Activated T-cell treated with anti-CD3 and anti-CD28 coated beads, Interleukin-2, amount 50 U/mL, for 24 hours (primary cell): Measurements from ENCODE around the gene CNOT4.
"Not testable (repeated sequence)": the region's sequence is repeated elsewhere in the genome, so short reads cannot be mapped to it uniquely, and the experiment has no call there.

ENCODE experiments used
- DNase-seq: peaks from one replicate; pipeline ENCODE4 v3.0.0-alpha.2; 2020
- H3K27ac Mint-ChIP-seq: 2 replicates; pipeline ENCODE4 v1.8.0; 2020; ENCODE audit warnings: mild to moderate bottlenecking, mixed read lengths
- H3K27me3 Mint-ChIP-seq: 2 replicates; pipeline ENCODE4 v1.8.0; 2020; ENCODE audit warnings: mixed read lengths
- H3K36me3 Mint-ChIP-seq: 2 replicates; pipeline ENCODE4 v1.8.0; 2020; ENCODE audit warnings: low read depth, mixed read lengths
- H3K4me1 Mint-ChIP-seq: 2 replicates; pipeline ENCODE4 v1.8.0; 2020; ENCODE audit warnings: low read depth, mixed read lengths
- H3K4me3 Mint-ChIP-seq: 2 replicates; pipeline ENCODE4 v1.8.0; 2020; ENCODE audit warnings: mild to moderate bottlenecking, moderate library complexity, mixed read lengths
- H3K9me3 Mint-ChIP-seq: 2 replicates; pipeline ENCODE4 v1.8.0; 2020; ENCODE audit warnings: mixed read lengths

CNOT4 gene

GRCh38 chr7:135364206-135364605 lies 145.7 kb downstream of the CNOT4 start:
- DNase-seq: no peak
- H3K4me3 Mint-ChIP-seq: no peak overlapping the region
- peaks cover 10% of the 10 kb centered on the region for H3K4me1 Mint-ChIP-seq
- H3K9me3 Mint-ChIP-seq: no peaks in the 10 kb centered on the region
- H3K36me3 Mint-ChIP-seq: peaks cover 37% of the 10 kb centered on the region
- no peaks in the 10 kb centered on the region for H3K27me3 Mint-ChIP-seq
- no peak overlapping the region for H3K27ac Mint-ChIP-seq

GRCh38 chr7:135362871-135363270 lies 147.0 kb downstream of the CNOT4 start:
- Mint-ChIP-seq H3K4me3 (no peak overlapping the region), H3K27ac (no peak overlapping the region), H3K36me3 (peaks cover 35% of the 10 kb centered on the region), H3K4me1 (peaks cover 1% of the 10 kb centered on the region), H3K27me3 (no peaks in the 10 kb centered on the region), H3K9me3 (no peaks in the 10 kb centered on the region)
- no peak for DNase-seq

- no peak overlapping the region for H3K27ac Mint-ChIP-seq
- no peak overlapping the region for H3K4me3 Mint-ChIP-seq
- DNase-seq: no peak
- H3K36me3 Mint-ChIP-seq: peaks cover 35% of the 10 kb centered on the region
- peaks cover 3% of the 10 kb centered on the region for H3K4me1 Mint-ChIP-seq
- no peaks in the 10 kb centered on the region for H3K9me3 Mint-ChIP-seq
- no peaks in the 10 kb centered on the region for H3K27me3 Mint-ChIP-seq
Measured at GRCh38 chr7:135361788-135362187, 148.1 kb downstream of the CNOT4 start.

DNA sequence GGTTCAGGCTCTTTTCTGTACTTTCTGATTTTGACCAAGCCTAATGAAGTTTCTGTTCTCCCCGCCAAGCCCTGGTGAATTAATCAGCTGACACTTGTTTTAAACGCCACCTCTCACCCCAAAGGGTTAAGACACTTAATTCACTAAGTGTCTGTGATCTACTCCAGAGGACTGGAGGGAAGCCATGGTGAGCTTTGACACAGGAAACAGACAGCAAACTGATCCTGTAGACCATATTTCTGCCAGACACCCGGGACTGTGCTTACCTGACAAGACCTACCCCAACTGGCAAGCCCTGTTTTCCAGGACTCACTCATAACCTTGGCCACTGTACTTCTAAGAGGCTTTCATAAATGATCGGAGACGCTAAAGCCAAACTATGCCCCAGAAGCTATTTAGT lies 150.3 kb downstream of the CNOT4 start:
- H3K27ac Mint-ChIP-seq: no peak overlapping the region
- H3K4me3 Mint-ChIP-seq: no peak overlapping the region

GRCh38 chr7:135355377-135356048 lies 154.4 kb downstream of the CNOT4 start:
- no peak for DNase-seq
- no peaks in the 10 kb centered on the region for H3K27me3 Mint-ChIP-seq
- H3K9me3 Mint-ChIP-seq: no peaks in the 10 kb centered on the region
- H3K36me3 Mint-ChIP-seq: no peaks in the 10 kb centered on the region
- peaks cover 3% of the 10 kb centered on the region for H3K4me1 Mint-ChIP-seq
- H3K4me3 Mint-ChIP-seq: no peak overlapping the region
- H3K27ac Mint-ChIP-seq: no peak overlapping the region

More for the DNA sequence above, 150.3 kb downstream of the CNOT4 start:
- Mint-ChIP-seq H3K36me3 (peaks cover 33% of the 10 kb centered on the region), H3K9me3 (no peaks in the 10 kb centered on the region), H3K4me1 (peaks cover 3% of the 10 kb centered on the region), H3K27me3 (no peaks in the 10 kb centered on the region)
- no peak for DNase-seq

GRCh38 chr7:135353832-135354231 lies 156.1 kb downstream of the CNOT4 start:
- Mint-ChIP-seq H3K27me3 (no peaks in the 10 kb centered on the region), H3K4me3 (no peak overlapping the region), H3K36me3 (no peaks in the 10 kb centered on the region), H3K27ac (no peak overlapping the region), H3K9me3 (no peaks in the 10 kb centered on the region), H3K4me1 (peaks cover 3% of the 10 kb centered on the region)
- no peak for DNase-seq

DNA sequence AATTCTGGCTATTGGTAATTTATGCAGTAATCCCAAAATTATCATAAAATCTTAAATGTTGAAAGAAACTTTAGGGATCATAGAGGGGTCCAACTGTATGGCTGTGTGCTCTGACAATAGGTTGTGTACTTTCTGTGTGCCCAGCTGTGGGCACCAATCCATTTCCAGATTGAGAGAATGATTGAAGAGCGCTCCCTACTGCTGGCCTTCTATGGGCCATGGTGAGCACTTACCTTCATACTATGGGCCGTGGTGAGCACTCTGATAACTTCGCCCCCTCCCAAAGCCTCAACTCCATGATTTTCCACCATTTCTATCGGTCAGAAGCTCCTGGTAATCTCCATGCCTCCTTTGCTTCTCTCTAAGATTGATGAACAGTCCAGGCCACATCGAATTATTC lies 157.6 kb downstream of the CNOT4 start:
- no peak for DNase-seq
- no peak overlapping the region for H3K4me3 Mint-ChIP-seq
- peaks cover 3% of the 10 kb centered on the region for H3K4me1 Mint-ChIP-seq
- H3K9me3 Mint-ChIP-seq: no peaks in the 10 kb centered on the region
- no peaks in the 10 kb centered on the region for H3K27me3 Mint-ChIP-seq
- H3K27ac Mint-ChIP-seq: no peak overlapping the region
- H3K36me3 Mint-ChIP-seq: no peaks in the 10 kb centered on the region

DNA sequence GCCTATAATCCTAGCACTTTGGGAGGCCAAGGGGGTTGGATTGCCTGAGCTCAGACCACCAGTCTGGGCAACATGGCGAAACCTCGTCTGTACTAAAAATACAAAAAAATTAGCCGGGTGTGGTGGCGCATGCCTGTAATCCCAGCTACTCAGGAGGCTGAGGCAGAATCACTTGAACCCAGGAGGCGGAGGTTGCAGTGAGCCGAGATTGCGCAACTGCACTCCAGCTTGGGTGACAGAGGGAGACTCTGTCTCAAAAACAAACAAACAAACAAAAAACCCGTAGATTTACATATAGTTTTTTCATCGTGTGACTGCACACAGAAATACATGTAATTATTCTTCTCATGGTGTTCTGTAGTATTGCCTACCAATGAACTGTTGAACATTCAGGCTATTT lies 158.8 kb downstream of the CNOT4 start:
- not testable (repeated sequence) for H3K4me1 Mint-ChIP-seq, H3K36me3 Mint-ChIP-seq, H3K9me3 Mint-ChIP-seq, H3K27ac Mint-ChIP-seq, H3K4me3 Mint-ChIP-seq, H3K27me3 Mint-ChIP-seq, DNase-seq

GRCh38 chr7:135349746-135350145 lies 160.2 kb downstream of the CNOT4 start:
- Mint-ChIP-seq H3K27ac (no peak overlapping the region), H3K36me3 (no peaks in the 10 kb centered on the region), H3K27me3 (no peaks in the 10 kb centered on the region), H3K9me3 (no peaks in the 10 kb centered on the region), H3K4me3 (no peak overlapping the region), H3K4me1 (no peaks in the 10 kb centered on the region)
- DNase-seq: no peak

GRCh38 chr7:135348493-135348892 lies 161.4 kb downstream of the CNOT4 start:
- Mint-ChIP-seq H3K4me1 (no peaks in the 10 kb centered on the region), H3K27me3 (no peaks in the 10 kb centered on the region), H3K4me3 (no peak overlapping the region), H3K36me3 (no peaks in the 10 kb centered on the region), H3K27ac (no peak overlapping the region), H3K9me3 (no peaks in the 10 kb centered on the region)
- no peak for DNase-seq

DNA sequence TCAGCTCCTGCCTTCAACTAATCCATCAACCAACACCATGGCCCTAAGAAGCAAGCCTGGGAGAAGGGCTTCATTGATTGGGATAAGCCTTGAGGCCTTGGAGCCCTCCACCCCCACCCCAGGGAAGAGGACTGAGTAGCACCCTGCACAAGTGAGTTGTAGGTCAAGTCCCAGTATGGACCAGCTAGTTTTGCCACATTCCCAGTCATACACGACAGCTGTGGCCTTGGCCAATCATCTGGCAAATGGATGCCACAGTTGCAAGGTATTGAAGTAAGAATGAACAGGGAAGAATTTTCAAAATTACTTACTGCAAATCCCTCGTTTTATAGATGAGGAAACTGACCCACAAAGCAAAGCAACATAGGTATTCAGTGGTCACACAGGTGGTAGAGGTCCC lies 166.5 kb downstream of the CNOT4 start:
- Mint-ChIP-seq H3K4me1 (no peaks in the 10 kb centered on the region), H3K4me3 (no peak overlapping the region), H3K27ac (no peak overlapping the region), H3K9me3 (no peaks in the 10 kb centered on the region), H3K36me3 (no peaks in the 10 kb centered on the region), H3K27me3 (no peaks in the 10 kb centered on the region)
- no peak for DNase-seq

GRCh38 chr7:135342887-135343286 lies 167.0 kb downstream of the CNOT4 start:
- H3K27me3 Mint-ChIP-seq: no peaks in the 10 kb centered on the region
- H3K36me3 Mint-ChIP-seq: no peaks in the 10 kb centered on the region
- H3K27ac Mint-ChIP-seq: no peak overlapping the region
- H3K4me1 Mint-ChIP-seq: no peaks in the 10 kb centered on the region
- H3K9me3 Mint-ChIP-seq: no peaks in the 10 kb centered on the region
- no peak for DNase-seq
- H3K4me3 Mint-ChIP-seq: no peak overlapping the region

GRCh38 chr7:135341049-135341448 lies 168.9 kb downstream of the CNOT4 start:
- DNase-seq: no peak
- Mint-ChIP-seq H3K36me3 (no peaks in the 10 kb centered on the region), H3K4me1 (no peaks in the 10 kb centered on the region), H3K4me3 (no peak overlapping the region), H3K9me3 (no peaks in the 10 kb centered on the region), H3K27me3 (no peaks in the 10 kb centered on the region), H3K27ac (no peak overlapping the region)

DNA sequence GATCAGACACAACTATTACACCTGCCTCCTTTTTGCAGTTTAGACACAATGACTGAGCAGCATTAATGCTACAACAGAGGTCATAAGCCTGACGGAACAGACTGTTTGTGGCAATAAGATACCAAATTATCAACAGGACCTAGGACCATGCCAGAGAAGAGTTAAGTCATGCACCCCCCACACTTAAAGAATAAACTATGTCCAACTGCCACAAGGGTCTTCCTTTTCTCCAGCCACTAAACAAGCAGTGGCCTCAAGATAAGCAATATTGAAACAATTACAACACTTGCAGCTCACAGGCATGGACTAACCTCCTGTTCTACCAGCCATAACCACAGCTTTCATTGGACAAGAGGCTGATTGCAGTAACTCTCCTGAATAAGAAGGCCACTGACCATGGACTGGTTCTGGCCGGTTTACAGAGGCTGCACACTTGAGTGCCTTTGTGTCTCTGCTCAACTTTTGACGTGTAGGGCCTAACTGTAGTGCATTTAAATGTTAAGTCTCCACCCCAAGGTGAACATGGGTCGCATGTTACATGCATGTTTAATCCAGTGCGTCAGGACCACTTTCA lies 171.8 kb downstream of the CNOT4 start:
- Mint-ChIP-seq H3K27ac (no peak overlapping the region), H3K36me3 (no peaks in the 10 kb centered on the region), H3K27me3 (no peaks in the 10 kb centered on the region), H3K4me3 (no peak overlapping the region), H3K9me3 (no peaks in the 10 kb centered on the region), H3K4me1 (peaks cover 3% of the 10 kb centered on the region)
- no peak for DNase-seq

DNA sequence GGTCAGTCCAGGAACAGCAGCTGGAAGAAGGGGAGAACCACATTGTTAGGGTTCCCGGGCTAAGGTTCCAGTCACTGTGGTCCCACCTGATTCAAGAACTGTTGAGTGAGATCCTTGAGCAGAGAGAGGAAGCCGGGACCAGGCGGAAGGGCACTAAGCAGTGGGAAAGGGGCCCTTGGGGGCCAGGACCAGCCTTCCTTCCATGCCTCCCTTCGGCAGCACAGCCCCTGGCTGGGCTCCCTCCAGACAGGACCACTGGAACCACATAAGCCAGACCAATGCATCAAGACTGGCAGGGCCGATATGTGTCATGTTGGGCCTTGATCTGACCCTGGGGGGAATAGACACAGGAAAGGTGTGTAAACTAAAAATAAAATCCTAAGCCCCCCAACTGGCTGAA lies 172.4 kb downstream of the CNOT4 start:
- Mint-ChIP-seq H3K27me3 (no peaks in the 10 kb centered on the region), H3K4me1 (peaks cover 6% of the 10 kb centered on the region), H3K27ac (no peak overlapping the region), H3K4me3 (no peak overlapping the region), H3K36me3 (no peaks in the 10 kb centered on the region), H3K9me3 (no peaks in the 10 kb centered on the region)
- no peak for DNase-seq
